ENCODE data around the gene GUCD1.

The GUCD1 gene

GRCh38 chr22:24517446-24517845 is 37.5 kb downstream of the GUCD1 start:
- Mint-ChIP-seq H3K27me3 (no peaks in the 10 kb centered on the region), H3K4me3 (no peak overlapping the region), H3K9me3 (no peaks in the 10 kb centered on the region), H3K27ac (no peak overlapping the region), H3K36me3 (no peaks in the 10 kb centered on the region), H3K4me1 (peaks cover 36 to 66% of the 10 kb centered on the region in 2 donors)
- DNase-seq (no peak), ATAC-seq (replicated peaks) (no peak)

DNA sequence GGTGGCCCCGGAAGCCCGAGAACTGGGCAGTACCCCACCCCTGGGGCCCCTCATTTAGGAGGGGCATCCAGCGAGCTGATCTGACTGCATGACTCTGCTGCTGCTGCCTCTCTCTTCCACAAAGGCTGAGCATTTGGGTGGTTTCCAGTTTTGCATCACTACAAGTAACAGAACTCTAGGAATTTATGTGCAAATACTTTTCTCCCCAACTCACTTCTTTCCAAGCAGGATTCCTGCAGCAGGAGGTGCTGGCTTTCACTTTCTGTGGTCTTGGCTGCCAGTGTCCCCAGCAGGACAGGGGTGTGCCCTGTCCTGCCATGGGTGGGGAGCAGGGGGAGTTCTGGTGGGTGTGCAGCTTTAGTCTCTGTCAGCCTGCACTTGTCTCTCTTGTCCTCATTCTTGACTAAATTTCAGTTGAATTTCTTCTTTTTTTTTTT is 38.6 kb downstream of the GUCD1 start:
- Mint-ChIP-seq H3K27ac (no peak overlapping the region), H3K4me1 (peaks cover 36 to 66% of the 10 kb centered on the region in 2 donors), H3K36me3 (no peaks in the 10 kb centered on the region), H3K9me3 (no peaks in the 10 kb centered on the region), H3K4me3 (no peak overlapping the region), H3K27me3 (no peaks in the 10 kb centered on the region)
- no peak for ATAC-seq (replicated peaks)
- DNase-seq, result no peak

DNA sequence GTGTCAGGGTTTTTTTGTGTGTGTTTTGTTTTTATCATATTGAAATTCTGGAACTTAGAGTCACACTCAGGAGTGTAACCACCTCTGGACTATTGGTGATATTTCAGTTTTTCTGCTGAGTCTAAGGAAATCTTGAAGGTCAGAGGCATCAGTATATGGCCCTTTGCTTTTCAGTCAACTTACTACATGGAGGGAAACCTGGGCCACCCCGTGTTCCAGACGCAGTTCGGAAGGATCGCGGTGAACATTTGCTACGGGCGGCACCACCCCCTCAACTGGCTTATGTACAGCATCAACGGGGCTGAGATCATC is 40.0 kb downstream of the GUCD1 start:
- no peak for DNase-seq
- no peaks in the 10 kb centered on the region for H3K9me3 Mint-ChIP-seq
- H3K27me3 Mint-ChIP-seq, result no peaks in the 10 kb centered on the region
- no peak overlapping the region for H3K4me3 Mint-ChIP-seq
- no peaks in the 10 kb centered on the region for H3K36me3 Mint-ChIP-seq
- H3K4me1 Mint-ChIP-seq, result peaks cover 46 to 78% of the 10 kb centered on the region in 2 donors
- ATAC-seq (replicated peaks), result no peak
- H3K27ac Mint-ChIP-seq, result peak overlapping the region; percentile 51

DNA sequence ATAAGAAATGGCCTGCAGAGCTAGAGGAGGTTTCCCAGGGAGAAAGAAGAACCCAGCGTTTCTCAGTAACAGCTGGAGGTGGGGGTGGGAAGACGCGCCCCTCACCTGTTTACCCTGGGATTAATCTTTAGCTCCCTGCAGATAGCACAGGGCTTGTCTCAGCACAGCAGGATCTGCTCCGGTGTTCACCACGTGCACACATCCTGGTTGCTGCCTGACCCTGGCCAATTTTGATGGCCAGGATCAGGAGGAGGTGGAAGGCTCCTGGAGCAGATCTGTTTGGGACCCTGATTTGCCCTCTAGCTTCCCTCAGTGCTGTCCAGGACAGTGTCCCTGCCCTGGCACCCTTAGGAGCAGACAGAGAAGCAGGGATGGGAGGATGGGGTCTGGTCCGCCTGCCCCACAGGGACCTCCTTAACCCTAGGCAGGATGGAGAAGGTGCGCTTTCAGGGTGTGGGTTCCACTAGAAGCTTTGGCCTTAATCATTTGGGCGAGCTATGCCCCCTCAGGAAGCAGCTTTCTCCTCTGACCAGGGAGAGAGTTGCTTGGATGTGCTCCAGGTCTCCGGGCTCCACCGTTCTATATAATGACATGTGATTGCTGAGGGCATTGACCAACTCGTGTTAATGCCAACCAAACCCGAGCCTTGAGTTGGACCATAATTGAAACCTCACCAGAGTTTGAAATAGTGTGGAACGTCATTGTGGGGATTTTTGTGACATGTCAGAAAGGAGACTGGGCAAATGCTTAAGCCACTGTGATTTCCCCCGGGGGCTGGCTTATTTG is 40.5 kb downstream of the GUCD1 start:
- H3K27me3 Mint-ChIP-seq, result no peaks in the 10 kb centered on the region
- H3K36me3 Mint-ChIP-seq, result no peaks in the 10 kb centered on the region
- DNase-seq (peak; percentile 62), ATAC-seq (replicated peaks) (peak; percentile 72 to 76)
- no peak overlapping the region for H3K4me3 Mint-ChIP-seq
- H3K9me3 Mint-ChIP-seq, result no peaks in the 10 kb centered on the region
- H3K4me1 Mint-ChIP-seq, result peaks cover 45 to 79% of the 10 kb centered on the region in 2 donors
- H3K27ac Mint-ChIP-seq, result peak overlapping the region; percentile 51

- peak overlapping the region; percentile 59 for H3K27ac Mint-ChIP-seq
- no peaks in the 10 kb centered on the region for H3K27me3 Mint-ChIP-seq
- no peak overlapping the region for H3K4me3 Mint-ChIP-seq
- DNase-seq (no peak), ATAC-seq (replicated peaks) (no peak)
- no peaks in the 10 kb centered on the region for H3K9me3 Mint-ChIP-seq
- H3K4me1 Mint-ChIP-seq, result peaks cover 37 to 71% of the 10 kb centered on the region in 2 donors
- no peaks in the 10 kb centered on the region for H3K36me3 Mint-ChIP-seq
Measured at GRCh38 chr22:24513378-24514240, 41.3 kb downstream of the GUCD1 start.

DNA sequence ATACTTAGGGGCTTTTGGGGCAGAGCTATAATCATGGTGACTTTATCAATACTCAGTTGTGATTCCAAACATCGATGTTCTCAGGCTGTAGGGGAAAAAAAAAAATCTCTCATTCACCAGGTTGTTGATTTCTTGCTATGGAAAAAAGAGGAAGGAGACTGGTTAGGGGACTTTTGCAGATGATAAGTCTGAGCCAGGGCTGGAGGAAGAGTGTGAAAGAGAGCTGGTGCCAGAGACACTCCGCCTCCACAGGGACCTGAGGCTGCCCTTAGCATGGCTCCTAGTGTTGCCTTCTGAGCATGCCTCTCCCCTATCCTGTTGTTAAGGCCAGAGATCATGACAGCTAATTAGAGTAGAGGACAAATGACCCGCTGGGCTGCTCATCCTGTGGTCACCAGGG is 42.9 kb downstream of the GUCD1 start:
- H3K4me1 Mint-ChIP-seq, result peaks cover 41 to 74% of the 10 kb centered on the region in 2 donors
- no peaks in the 10 kb centered on the region for H3K9me3 Mint-ChIP-seq
- peak; percentile 61 to 63 for ATAC-seq (replicated peaks)
- no peak for DNase-seq
- H3K27me3 Mint-ChIP-seq, result no peaks in the 10 kb centered on the region
- peak overlapping the region; percentile 59 for H3K27ac Mint-ChIP-seq
- no peaks in the 10 kb centered on the region for H3K36me3 Mint-ChIP-seq
- peak overlapping the region; percentile 29 to 49 for H3K4me3 Mint-ChIP-seq

GRCh38 chr22:24510637-24511625 is 44.0 kb downstream of the GUCD1 start:
- Mint-ChIP-seq H3K9me3 (no peaks in the 10 kb centered on the region), H3K27me3 (no peaks in the 10 kb centered on the region), H3K36me3 (no peaks in the 10 kb centered on the region), H3K4me1 (peaks cover 48 to 78% of the 10 kb centered on the region in 2 donors), H3K4me3 (peak overlapping the region; percentile 44 to 48), H3K27ac (peak overlapping the region; percentile 80)
- DNase-seq, result no peak
- peak; percentile 52 to 64 for ATAC-seq (replicated peaks)

DNA sequence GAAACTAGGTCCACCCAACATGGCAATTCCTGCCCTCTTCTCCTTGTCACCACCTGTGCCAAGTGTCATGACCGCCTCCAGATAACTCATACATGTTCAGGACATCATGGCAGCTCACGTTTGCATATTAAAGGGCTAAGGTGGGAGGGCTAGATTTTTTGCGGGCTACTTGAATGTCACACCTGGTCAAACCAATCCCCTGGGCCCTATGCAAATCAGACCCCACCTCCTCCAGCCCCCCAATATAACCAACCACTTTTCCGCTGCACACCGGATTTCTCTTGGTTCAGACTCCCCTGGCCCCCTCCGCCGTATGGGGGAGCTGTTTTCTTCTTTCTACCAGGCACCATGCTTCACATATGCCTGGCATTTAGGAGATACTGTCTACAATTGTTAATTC is 47.2 kb downstream of the GUCD1 start:
- no peaks in the 10 kb centered on the region for H3K27me3 Mint-ChIP-seq
- peaks cover 42 to 63% of the 10 kb centered on the region in 2 donors for H3K4me1 Mint-ChIP-seq
- no peak overlapping the region for H3K27ac Mint-ChIP-seq
- no peak for ATAC-seq (replicated peaks)
- DNase-seq, result no peak
- no peaks in the 10 kb centered on the region for H3K36me3 Mint-ChIP-seq
- no peaks in the 10 kb centered on the region for H3K9me3 Mint-ChIP-seq
- H3K4me3 Mint-ChIP-seq, result no peak overlapping the region

GRCh38 chr22:24506802-24507438 is 48.0 kb downstream of the GUCD1 start:
- Mint-ChIP-seq H3K27me3 (no peaks in the 10 kb centered on the region), H3K9me3 (no peaks in the 10 kb centered on the region), H3K4me3 (no peak overlapping the region), H3K4me1 (peaks cover 44 to 62% of the 10 kb centered on the region in 2 donors), H3K27ac (no peak overlapping the region), H3K36me3 (no peaks in the 10 kb centered on the region)
- DNase-seq (no peak), ATAC-seq (replicated peaks) (peak in 1 of 2 donors; percentile 14)

- Mint-ChIP-seq H3K27ac (no peak overlapping the region), H3K27me3 (peaks cover 0 to 5% of the 10 kb centered on the region in 2 donors), H3K4me3 (no peak overlapping the region), H3K36me3 (peaks cover 0 to 2% of the 10 kb centered on the region in 2 donors), H3K4me1 (peaks cover 32 to 46% of the 10 kb centered on the region in 2 donors), H3K9me3 (no peaks in the 10 kb centered on the region)
- DNase-seq (no peak), ATAC-seq (replicated peaks) (no peak)
Measured at GRCh38 chr22:24504956-24505736, 49.8 kb downstream of the GUCD1 start.

DNA sequence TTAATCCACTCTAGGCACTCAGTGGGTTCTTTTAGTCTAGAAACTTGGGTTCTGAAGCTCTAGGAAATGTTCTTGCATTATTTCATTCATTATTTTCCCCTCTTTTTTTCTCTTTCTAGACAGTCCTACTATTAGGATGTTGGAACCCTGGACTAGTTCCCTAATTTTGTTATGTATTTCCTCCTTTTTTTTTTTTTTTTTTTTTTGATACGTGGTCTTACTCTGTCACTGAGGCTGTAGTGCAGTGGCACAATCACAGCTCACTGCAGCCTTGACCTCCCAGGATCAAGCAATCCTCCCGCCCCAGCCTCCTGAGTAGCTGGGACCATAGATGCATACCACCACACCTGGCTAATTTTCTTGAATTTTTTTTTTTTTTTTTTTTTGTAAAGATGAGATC is 50.4 kb downstream of the GUCD1 start:
- ATAC-seq (replicated peaks) (no peak), DNase-seq (no peak)
- Mint-ChIP-seq H3K4me1 (peaks cover 32 to 40% of the 10 kb centered on the region in 2 donors), H3K27me3 (peaks cover 0 to 6% of the 10 kb centered on the region in 2 donors), H3K9me3 (no peaks in the 10 kb centered on the region), H3K27ac (no peak overlapping the region), H3K4me3 (no peak overlapping the region), H3K36me3 (peaks cover 0 to 2% of the 10 kb centered on the region in 2 donors)

DNA sequence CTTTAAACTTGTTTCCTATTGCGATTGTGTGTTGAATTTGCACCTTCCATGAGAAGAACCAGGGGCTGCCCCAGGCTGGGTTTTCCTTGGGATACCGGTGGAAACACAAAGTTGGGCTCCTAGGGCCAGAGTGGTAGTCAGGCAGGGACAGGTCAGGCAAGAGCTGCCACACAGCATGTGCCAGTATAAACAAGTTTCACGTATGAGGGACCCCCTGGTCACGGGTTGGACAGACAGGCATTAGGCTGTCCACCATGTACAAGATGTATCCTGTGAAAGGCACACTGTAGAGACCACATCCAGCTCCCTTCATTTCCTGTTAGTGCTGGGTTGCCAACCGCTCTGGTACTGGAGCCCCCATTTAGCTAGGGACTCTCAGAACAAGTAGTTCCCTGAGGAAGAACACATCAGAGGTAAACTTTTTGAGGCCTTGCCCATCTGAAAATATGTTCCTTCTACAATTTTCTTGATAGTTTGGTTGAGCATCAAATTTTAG is 51.0 kb downstream of the GUCD1 start:
- H3K4me1 Mint-ChIP-seq, result peaks cover 32 to 38% of the 10 kb centered on the region in 2 donors
- peaks cover 0 to 2% of the 10 kb centered on the region in 2 donors for H3K36me3 Mint-ChIP-seq
- no peaks in the 10 kb centered on the region for H3K9me3 Mint-ChIP-seq
- peak overlapping the region; percentile 10 for H3K27ac Mint-ChIP-seq
- no peak for ATAC-seq (replicated peaks)
- no peak for DNase-seq
- H3K27me3 Mint-ChIP-seq, result peaks cover 0 to 6% of the 10 kb centered on the region in 2 donors
- no peak overlapping the region for H3K4me3 Mint-ChIP-seq

Measured in stimulated activated naive B cell treated with anti-CD40 and anti-IgM and Interleukin-4, amounts not matched to agents 10 μg/mL and 1 μg/mL and 100 μg/mL, for 72 hours (primary cell).